CD4-positive, alpha-beta T cell treated with Interleukin-6 at 100 ng/mL for 8 hours (primary cell): ENCODE results near the gene PAGE4.

ENCODE experiments used
- DNase-seq: peaks from one replicate; pipeline ENCODE4 v3.0.0-alpha.2; 2020; ENCODE audit warnings: mixed read lengths, low spot score

PAGE4 gene

GRCh38 chrX:49876750-49877149 is 47.6 kb downstream of the PAGE4 start:
- DNase-seq, result peak; percentile 24

DNA sequence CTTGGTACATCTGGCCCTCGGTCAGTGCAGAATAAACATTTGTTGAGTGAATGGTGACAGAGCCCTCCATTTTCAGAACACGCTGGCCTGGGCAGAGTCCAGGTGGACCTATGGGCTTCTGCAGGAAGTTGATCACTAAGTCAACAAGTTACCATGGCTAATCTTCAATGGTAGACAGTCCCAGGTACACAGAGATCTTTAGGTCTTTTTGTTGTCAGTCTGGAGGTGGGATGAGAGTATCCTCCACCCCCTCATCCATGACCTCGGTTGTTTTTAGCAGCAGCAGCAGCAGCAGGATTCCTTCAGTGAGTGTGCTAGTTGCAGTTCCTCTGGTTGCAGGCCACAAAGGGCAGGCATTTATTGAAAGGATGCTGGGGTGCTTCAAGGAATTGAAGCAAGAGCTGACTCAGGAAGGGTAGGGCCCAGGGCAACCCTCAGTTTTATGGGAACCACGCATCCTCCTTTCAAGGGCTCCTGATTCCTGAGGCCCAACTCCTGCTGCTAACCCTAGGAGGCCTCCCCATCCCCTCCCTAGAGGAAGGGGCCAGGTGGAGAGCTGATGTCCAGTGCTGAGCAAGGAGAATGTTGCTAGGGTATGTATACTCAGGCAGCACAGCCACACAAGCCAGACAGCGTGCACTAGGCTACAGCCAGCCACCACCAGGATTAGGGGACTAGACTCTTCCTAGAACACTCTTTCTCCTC is 48.4 kb downstream of the PAGE4 start:
- DNase-seq, result no peak

DNA sequence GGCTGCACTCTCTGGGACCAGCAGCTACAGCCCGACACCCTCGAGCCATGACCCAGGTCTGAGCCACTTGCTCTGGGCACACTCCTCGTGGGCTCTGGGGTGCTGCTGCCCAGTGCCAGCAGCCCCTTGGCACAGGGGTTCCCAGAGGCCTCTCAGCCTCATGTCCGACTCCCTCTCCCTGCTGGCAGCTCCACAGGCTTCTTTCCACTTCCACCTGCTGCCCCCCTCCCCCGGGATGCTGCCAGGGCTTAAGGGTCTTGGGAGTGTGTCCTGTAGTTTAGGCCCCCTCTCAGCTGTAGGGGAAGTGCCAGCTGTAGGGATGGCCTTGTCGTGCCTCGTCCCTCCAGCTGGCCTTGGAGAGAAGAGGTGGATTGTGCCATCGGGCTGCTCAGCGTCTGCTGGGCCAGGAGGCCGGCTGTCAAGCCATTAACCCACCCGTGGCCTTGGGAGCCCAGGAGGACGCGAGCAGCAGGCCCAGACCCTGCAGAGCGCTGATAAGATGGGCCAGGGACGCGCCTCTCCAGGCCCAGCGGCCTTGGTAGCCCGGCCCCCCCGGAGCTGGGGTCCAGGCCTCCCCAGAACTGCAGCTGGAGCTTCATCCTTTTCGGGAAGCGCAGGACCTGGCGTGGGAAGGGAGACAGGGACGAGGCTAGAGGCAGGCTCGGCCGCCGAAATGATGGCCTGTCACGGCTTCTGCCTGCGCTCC is 49.2 kb downstream of the PAGE4 start:
- no peak for DNase-seq

DNA sequence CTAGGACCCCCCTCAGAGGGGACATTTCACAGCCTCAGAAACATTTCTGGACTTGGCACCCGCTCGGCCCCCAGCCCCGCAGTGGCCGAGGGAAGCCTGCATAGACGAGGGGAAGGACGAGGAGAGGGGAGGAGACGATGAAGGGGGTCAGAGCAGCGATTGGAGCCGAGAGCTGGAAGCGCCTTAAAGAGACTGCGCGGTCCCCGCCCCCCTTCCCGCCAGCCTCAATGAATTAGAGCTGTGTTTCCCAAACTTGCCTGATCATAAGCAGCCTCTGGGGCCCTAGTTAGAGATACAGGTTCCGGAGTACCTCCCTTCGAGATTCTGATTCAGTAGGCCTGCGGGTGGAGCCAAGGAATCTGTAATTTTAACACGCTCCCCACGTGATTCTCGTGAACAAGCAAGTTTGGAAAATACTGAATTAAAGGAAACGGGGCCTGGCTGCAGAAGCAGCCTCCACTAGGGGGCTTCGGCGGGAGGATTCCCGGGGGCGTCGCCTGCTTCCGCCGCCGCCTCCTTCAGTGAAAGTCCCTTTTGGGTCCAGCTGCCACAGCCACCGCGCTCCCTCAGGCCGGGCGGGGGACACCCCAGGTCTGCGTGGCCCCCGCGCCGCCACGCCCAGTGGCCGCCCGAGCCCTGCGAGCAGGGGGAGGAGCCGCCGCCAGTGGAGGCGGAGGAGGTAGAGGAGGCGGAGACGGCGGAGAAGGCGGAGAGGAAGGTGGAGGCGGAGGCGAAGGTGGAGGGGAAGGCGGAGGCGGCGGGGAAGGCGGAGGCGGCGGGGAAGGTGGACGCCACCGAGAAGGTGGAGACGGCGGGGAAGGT is 49.9 kb downstream of the PAGE4 start, which contains the start of gene USP27X:
TSS of gene USP27X (plus strand) at position 651 of the 822 bp plus-strand sequence. CDS start 824 bp downstream, outside the sequence.
- DNase-seq, result peak; percentile 76

DNA sequence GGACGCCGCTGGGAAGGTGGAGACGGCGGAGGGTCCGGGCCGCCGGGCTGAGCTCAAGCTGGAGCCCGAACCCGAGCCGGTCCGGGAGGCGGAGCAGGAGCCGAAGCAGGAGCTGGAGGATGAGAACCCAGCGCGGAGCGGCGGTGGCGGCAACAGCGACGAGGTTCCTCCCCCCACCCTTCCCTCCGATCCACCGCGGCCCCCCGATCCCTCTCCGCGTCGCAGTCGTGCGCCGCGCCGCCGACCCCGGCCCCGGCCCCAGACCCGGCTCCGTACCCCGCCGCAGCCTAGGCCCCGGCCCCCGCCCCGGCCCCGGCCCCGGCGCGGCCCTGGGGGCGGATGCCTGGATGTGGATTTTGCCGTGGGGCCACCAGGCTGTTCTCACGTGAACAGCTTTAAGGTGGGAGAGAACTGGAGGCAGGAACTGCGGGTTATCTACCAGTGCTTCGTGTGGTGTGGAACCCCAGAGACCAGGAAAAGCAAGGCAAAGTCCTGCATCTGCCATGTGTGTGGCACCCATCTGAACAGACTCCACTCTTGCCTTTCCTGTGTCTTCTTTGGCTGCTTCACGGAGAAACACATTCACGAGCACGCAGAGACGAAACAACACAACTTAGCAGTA is 50.7 kb downstream of the PAGE4 start:
- DNase-seq, result no peak

- DNase-seq, result no peak
Measured at GRCh38 chrX:49880668-49881067, 51.6 kb downstream of the PAGE4 start.
